GM19023 (cell line): ENCODE measurements around the gene ELK4.

Experiments
- ATAC-seq: cut with Tn5 transposase; IDR thresholded peaks from one replicate; pipeline ENCODE4 v1.9.1; 2021; ENCODE audit warnings: mild to moderate bottlenecking, moderate library complexity; ENCODE audit not compliant: unreplicated experiment

Gene ELK4

GRCh38 chr1:205569411-205570172, 62.2 kb downstream of the ELK4 start:
- no peak for ATAC-seq

GRCh38 chr1:205568469-205569361, 63.1 kb downstream of the ELK4 start:
- ATAC-seq = no peak

GRCh38 chr1:205568135-205568468, 63.7 kb downstream of the ELK4 start:
- ATAC-seq = no peak

GRCh38 chr1:205567716-205568115, 64.1 kb downstream of the ELK4 start:
- ATAC-seq = no peak

- no peak for ATAC-seq
Observed at GRCh38 chr1:205565799-205566198, 66.0 kb downstream of the ELK4 start.

- no peak for ATAC-seq
Observed at GRCh38 chr1:205563927-205564441, 67.8 kb downstream of the ELK4 start.

- ATAC-seq = no peak
Observed at GRCh38 chr1:205561501-205562203, 70.2 kb downstream of the ELK4 start.
